ENCODE results near the gene LDB2.
"Not testable (repeated sequence)": the region's sequence is repeated elsewhere in the genome, so short reads cannot be mapped to it uniquely, and the experiment has no call there.

DNA sequence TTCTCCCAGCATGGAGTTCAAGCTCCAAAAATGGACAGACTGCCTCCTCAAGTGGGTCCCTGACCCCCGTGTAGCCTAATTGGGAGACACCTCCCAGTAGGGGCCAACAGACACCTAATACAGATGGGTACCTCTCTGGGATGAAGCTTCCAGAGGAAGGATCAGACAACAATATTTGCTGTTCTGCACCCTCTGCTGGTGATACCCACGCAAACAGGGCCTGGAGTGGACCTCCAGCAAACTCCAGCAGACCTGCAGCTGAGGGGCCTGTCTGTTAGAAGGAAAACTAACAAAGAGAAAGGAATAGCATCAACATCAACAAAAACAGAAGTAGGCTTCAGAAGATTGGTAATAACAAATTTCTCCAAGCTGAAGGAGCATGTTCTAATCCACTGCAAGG lies 269.2 kb downstream of the LDB2 start:
- not testable (repeated sequence) for TF ChIP-seq CTCF, POLR2A (IDR thresholded peaks at IDR 0.05)
